Stimulated activated CD8-positive, alpha-beta memory T cell treated with anti-CD3 and anti-CD28 coated beads, Interleukin-7, amount 100 ng/mL, for 24 hours (primary cell): ENCODE measurements around the gene SPRR1A.
"Not testable (repeated sequence)": the region's sequence is repeated elsewhere in the genome, so short reads cannot be mapped to it uniquely, and the experiment has no call there.

Source experiments
- DNase-seq: peaks from one replicate; pipeline ENCODE4 v3.0.0-alpha.2; 2020; ENCODE audit warnings: low read depth

The SPRR1A gene

DNA sequence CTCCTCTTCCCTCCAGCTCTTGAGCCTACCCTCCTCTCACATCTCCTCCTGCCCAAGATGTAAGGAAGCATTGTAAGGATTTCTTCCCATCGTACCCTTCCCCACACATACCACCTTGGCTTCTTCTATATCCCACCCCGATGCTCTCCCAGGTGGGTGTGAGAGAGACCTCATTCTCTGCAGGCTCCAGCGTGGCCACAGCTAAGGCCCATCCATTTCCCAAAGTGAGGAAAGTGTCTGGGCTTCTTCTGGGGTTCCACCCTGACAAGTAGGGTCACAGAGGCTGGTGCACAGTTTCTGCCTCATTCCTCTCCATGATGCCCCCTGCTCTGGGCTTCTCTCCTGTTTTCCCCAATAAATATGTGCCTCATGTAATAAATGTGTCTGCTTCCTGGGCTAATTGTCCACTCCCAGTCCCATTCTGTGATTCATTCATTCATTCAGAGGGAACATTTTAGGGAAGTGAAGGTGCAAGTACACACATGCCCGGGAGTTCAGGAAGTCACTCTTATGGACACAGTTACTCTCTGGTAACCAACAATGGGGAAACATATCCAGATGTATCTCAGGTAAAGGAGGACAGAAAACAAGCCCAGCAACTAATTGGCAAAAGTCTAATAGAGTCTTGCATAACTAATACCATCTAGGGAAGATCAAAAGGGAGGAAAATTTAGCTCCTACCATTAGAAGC is 11.5 kb upstream of the SPRR1A start:
- no peak for DNase-seq

DNA sequence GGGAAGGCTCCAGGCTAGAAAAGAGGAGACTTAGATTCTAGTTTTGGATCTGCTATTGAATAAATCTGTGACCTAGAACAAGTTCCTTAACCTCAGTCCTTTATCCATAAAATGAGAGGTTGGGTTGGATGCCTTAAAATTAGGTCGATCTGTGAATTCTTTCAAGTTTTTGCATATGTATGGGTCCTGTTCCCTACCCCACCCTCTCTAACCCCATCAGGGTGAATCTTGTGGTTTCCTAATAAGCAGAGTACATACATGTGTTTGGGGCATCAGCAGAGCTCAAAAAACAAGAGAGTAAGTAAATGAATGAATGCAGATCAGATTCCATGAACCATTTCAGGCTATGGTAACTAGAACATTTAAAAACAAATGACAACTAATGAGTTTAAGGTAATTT is 7.2 kb upstream of the SPRR1A start:
- DNase-seq = no peak

DNA sequence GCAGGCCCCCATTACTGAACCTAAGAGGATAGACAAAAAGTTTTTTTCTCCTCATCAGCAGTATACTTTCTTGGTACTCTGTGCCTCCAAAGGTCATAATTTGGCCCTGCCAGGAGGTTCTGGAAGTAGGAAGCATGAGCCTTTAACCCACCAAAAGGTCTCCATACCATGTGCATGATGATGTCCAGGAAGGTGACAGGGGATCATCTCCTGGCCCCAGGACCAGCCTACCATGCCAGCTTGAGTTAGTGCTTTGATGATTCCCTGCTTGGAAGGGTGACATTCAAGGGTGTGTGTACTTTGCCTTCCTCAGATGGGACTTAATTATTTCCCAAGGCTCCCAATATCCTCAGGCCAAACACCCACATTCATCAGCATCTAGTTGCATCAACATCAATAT is 6.3 kb upstream of the SPRR1A start:
- no peak for DNase-seq

DNA sequence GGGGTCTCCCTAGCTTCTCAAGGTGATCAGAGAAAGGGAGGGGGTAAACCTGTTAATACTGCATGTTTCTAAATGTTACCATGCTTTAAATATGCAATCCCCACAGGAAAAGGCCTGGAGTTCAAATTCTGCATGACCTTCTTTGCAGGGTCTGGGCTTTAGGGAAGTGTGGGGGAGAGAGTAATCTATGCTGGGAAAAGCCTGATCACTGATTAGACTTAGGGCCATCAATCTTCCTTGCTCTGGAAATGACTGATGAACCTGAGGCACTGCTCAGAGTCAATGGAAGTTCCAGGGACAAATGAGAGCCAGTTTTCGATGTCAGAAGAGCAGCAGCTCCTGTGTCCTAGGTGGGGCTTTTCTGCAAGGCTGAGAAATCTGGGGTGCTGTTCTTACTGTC is 3.2 kb upstream of the SPRR1A start:
- DNase-seq = no peak

DNA sequence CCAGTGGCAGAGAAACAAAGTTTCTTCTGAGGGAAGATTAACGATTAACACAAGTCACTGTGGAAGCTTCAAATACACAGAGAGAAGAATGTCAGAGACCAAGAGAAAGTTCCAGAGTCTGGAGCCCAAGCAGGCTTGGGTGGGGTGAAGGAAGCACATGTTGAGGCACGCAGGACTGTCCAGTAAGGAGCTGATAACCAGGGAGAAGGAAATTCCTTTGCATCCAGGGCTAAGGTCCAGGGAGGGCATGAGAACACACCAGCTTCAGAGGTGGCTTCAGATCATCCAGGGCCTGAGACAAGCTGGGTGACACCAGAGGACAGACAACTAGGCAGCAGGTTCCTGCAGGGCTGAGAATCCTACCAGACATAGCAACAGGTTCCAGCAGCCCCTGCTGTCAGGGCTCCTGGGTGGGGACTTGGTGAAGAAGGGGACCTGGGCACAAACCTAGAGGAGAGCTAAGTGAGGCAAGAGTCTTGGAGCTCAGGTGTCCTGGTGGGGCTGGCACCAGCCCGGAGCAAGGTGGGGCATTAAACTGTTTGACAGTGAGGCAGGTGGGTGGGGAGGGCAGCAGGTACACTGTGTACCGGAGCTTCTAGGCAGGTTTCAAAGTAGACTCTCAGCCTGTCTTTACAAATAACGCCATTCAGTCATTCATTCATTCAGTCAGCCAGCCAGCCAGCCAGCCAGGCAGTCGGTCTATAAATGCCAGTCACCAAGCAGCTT is 2.6 kb upstream of the SPRR1A start:
- no peak for DNase-seq

DNA sequence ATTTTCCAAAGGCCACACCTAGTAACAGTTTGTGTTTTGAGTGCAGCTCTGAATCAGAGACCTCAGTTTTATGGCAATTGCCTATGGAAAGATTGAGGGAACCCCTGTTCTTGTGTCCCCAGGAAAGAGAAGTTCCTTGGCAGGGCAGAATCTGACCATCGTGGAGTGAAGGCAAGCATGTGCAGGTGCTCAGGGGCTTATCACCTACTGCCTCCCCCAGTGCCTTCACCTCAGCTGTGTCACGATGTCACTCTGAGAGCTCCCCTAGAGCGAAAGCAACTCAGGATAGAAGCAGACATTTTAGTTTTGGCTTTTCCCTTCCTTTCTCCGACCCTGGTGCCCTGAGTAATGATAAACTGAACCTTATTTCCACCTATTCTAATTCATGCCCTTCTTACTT is 1.8 kb upstream of the SPRR1A start:
- DNase-seq = no peak

DNA sequence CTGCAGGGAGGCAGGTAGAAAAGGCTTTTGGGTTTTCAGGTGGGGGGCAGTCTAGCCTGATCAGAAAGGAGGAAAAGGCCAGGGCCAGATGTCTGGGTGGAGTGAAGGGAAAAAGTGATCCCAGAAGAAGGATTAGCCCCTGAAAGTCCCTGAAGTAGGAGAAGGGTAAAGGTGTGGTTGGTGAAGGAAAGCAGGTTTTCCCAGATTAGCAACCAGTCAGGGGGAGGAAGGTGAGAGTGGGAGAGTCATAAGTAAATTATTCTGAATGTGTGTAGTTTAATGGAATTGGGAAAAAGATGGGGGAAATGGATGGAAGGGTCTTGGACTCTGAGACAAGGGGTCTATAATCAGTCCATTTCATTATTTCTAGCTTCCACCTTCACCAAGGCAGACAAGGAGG is 647 bp upstream of the SPRR1A start:
- no peak for DNase-seq

DNA sequence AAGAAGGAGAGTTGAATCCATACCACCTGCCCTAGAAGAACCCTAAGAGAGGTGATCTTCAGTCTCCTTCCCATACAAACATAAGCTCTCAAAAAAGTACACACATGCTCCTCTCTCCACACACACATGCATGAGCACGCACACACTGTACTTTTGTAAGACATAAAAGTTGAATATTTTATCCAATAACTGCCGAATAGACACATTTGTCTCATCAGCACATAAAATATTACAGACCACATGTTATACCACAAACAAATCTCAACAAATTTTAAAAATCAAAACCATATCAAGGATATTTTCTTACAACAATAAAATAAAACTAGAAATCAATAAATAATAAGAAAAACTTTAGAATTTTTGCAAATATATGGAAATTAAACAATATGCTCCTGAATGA is 2.7 kb downstream of the SPRR1A start:
- DNase-seq = no peak

DNA sequence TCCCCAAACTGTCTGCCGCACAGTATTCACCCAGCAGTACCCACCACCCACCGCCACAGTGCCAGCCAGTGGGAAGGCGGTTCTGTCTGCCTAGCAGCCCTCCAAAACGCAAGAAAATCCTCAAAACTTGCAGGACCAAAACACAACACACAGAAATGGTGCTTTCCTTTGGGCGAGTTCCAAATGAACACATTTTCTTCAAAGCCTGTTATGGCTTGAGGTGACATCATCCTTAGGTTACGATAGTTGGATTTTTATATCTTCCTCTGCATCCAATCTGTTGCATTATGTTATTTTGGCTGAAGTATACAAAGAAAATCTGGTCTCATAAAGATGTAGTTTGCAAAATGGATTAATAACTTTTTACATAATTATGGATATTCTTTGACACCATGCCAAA is 9.3 kb downstream of the SPRR1A start:
- no peak for DNase-seq

DNA sequence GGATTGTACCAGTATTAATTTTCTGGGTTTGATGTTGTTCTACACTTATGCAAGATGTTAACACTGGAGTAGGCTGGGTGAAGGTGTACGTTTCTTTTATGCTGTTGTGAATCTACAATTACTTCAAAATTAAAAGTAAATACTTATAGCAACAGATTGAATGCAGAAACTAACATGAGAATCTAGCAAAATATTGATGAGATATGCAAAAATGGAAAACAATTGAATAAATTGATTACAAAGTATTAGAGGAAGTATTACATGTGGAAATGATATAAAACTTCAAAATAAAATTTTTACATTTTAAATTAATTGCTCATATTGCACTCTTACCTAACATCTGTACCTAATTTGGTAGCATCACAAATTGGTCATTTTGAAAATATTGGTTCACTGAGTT is 12.0 kb downstream of the SPRR1A start:
- no peak for DNase-seq

DNA sequence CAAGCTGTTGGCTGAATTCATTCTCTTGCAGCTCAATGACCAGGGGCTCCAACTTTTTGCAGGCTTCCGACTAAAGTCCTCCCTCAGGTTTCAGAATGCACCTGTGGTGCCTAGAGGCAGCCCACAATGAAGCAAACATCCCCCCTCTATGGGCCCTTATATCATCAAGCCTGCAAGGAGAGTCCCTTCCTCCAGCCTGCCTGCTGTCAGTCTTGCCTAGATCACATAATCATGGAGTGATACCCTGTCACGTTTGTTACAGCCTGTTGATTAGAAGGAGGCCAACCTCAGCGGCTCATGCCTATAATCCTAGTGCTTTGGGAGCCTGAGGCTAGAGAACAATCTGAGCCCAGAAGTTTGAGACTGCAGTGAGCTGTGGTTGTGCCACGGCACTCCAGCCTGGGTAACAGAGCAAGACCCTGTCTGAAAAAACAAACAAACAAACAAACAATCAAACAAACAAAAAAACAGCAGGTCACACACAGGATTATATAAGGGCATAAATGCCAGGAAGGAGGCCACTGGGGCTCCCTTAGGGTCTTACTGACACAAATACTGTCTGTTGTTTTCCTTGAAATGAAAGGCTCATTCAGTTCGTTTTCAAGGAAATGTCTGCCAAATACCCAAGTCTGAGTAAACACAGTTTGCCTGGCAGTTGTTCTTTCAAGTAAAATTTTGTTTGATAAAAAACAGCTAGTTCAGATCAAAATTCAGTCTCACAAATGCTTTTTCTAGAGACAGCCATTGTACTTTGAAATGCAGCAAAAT is 12.9 kb downstream of the SPRR1A start:
- DNase-seq = no peak

DNA sequence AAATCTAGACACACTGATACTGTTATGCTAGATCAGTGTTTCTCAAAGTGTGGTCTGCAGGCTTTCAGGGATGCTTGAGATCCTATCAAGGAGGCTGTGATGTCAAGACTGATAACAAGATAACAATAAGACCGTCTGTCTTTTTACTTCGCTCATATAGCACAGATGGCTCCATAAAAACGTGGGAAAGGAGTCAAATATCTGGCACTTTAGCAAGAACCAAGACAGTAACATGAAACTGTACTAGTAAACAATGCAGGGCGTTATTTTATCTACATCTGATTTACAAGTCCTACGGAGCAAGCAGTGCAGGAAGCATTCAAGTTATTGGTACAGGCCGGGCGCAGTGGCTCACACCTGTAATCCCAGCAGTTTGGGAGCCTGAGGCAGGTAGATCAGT is 14.0 kb downstream of the SPRR1A start:
- DNase-seq = no peak

DNA sequence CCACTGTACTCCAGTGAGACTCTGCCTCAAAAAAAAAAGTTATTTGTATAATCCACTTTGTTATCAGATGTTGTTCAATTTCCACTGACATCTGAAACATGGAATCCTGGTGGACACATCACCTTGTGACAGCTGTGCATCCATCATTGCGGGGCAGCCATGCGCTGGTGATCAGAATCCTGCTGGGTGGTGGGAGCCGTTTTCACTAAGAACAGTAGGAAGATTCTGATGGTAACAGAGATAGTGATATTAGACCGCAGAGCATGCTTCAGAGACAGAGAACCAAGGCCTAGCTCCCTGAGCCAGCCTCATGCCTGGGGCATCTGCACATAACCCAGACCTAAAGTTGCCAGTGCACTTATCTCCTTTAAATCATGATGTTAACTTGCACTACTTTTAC is 14.6 kb downstream of the SPRR1A start:
- DNase-seq = no peak

DNA sequence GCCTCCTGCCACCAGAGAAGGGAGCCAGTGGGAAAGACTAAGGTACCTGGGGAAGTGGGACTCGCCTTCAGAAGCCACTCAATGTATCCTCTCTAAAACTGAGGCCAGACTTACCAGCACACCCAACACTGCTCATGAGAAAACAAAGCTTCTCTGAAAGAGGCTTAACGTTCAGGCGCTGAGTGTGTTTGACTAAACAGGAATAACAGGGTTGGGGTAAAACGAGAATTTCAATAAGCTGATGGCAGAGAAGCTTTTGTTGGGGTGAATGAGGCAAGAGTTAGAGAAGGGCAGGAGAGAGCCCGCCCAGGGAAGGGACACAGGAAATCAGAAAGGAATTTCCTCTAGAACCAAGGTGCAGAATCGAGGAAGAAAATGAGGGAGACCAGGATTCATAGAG is 15.9 kb downstream of the SPRR1A start:
- no peak for DNase-seq

DNA sequence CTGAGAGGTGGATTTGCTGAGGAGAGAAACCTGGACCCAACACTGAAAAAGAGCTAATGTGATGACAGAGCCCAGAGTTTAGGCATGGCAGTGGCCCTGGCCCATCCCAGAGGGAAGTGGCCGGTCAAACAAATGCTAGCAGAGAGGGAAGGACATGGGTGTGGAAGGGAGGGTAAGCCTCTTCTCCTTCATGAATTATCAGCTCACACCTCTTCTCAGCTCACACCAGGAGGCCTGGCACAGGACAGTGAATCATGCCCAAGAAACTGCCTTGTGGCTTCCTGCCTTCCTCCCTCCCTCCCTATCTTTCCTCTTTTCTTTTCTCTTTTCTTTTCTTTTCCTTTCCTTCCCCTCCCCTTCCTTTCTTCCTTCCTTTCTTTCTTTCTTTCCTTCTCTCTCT is 16.4 kb downstream of the SPRR1A start:
- DNase-seq = no peak

DNA sequence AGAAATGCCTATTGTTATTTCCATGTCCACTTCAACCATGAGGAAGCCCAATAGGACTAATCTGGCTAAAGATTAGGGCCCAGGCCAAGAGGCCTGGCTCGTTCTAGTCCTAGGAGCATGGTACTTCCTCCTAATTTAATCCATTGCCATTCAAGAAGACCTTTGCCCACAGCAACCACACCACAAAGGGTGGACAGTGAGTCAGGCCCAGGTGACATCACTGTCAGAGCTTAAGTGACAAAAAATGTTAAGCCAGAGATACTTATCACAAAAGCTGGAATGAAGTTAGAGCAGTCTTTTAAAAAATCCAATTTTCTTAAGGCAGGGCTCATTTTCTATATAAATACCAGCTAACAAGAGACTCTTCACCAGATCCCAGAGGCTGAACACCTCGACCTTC is 17.5 kb downstream of the SPRR1A start, which contains the start of gene SPRR3:
Gene SPRR3, plus strand, starts transcription at position 368 of the 400 bp plus-strand sequence. CDS start 1,272 bp downstream, outside the sequence.
- no peak for DNase-seq

DNA sequence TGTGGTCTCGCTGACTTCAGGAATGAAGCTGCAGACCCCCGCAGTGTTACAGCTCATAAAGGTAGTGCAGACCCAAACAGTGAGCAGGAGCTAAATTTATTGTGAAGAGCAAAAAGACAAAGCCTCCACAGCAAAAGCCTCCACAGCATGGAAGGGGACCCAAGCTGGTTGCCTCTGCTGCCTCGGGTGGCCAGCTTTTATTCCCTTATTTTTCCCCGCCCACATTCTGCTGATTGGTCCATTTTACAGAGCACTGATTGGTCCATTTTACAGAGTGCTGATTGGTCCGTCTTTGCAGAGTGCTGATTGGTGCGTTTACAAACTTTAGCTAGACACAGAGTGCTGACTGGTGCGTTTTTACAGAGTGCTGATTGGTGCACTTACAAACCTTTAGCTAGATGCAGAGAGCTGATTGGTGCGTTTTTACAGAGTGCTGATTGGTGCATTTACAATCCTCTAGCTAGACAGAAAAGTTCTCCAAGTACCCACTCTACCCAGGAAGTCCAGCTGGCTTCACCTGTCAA is 27.4 kb downstream of the SPRR1A start:
- DNase-seq = not testable (repeated sequence)

DNA sequence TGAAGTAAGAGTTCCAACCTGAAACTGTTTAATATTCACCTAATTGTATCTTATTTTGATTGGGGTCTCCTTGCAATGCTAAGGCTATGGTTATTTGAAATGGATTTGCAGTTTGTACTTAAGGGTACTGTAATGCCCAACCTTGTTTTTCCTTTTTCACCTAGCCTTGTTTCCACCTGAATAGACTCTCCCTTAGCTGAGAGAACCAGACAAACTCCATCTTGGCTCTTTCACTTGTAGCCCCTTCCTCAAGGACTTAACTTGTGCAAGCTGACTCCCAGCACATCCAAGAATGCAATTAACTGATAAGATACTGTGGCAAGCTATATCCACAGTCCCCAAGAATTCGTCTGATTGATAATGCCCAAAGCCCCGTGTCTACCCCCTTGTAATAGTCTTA is 37.9 kb downstream of the SPRR1A start:
- not testable (repeated sequence) for DNase-seq

DNA sequence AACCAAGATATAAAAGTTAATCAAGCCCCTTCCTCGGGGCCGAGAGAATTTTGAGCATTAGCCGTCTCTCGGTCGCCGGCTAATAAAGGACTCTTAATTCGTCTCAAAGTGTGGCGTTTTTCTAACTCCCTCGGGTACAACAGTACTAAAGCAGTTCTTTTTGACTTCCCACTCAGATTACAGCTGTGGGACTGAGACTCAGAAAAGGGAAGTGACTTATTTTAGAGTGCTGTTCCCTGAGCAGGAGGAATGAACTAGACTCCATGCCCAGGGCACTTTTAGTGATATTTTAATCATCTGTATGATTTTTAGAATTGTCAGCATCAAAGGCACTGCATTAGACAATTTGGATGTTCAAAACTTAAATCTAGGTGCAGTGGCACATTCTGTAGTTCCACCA is 38.5 kb downstream of the SPRR1A start:
- DNase-seq = not testable (repeated sequence)

DNA sequence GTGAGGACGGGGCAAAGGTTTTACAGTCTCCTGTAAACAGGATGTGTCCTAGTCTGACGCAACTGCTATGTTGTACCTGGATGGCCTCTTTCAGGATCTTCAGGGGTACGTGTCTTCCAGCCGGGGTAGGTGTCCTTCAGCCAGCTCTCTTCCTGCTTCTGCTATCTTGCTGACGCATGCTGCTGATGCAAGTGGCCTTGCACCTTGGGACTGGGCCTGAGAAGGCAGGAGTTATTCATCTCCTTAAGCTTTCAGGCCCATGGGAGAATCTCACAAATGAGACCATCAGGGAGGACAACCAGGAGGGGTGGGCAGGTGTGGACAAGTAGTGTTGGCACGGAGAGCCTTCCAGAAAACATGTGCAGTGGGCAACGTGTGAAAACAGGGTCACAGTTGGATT is 39.2 kb downstream of the SPRR1A start:
- DNase-seq = no peak

DNA sequence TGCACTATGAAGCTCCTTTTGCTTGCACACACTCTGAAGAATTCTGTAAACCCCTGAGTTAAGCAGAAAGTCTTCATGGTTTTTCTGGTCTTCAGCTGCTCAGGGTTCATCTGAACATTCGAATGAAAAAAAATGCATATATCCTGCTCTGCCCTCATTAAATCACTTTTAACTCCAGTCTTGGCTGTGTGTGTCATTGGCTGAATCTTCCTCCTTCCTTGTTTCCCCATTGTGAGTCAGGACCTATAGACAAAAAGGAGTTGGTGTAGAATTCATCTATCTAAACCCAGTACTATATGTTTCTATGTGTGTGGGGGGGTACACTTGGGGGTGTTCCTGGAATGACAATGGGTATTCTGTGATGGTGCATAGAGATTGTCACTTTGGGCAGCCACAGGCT is 40.5 kb downstream of the SPRR1A start:
- no peak for DNase-seq

DNA sequence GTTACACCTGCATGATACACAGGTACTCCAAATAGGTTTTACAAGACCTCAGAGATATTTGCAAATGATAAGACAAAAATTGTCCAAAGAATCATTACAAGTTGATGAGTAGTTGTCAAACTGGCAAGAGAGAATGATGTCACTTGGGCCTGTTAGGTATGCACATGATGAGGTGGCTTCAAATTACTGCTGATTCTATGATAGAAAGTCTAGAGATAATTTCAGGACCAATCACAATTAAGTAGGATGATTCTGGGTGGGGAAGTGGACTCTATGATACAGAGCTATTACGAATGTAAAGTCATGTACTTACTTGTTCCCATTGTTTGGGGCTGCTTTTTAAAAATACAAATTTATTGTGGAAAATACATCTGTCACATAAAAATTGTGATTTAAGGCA is 41.9 kb downstream of the SPRR1A start:
- no peak for DNase-seq

DNA sequence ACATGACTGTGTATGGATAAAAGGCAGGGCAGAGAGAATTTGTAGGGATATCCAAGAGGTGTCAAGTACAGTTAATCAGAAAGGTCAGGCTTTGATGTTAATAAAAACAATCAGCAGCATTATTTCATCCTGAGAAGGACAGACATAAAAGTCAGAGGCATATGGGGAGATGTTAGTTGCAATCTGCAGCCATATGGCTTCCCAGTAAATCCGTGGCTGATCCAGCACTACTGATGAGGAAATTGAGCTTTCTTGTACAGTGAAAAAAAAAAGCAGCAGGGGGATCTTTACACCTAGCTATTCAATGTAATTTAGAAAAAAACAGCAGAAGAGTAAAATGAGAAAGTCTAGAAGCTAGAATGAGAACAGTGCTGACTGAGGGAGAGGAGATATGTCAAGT is 44.9 kb downstream of the SPRR1A start:
- DNase-seq = no peak
